Heart left ventricle (tissue), 13 donors: Measurements from ENCODE around the gene TMEM11.

ENCODE experiments used
- POLR2A ChIP-seq, 2 donors: fragments of 450-650 bp; IDR thresholded peaks; one replicate each; pipeline ENCODE4 v1.6.1; 2017; ENCODE audit warnings: antibody characterized with exemption in 2 of 2, mild to moderate bottlenecking in 2 of 2, moderate library complexity in 2 of 2
- TF ChIP-seq, protein P1 (sequence below), 12 donors: fragments of 200-600 bp; sonication (generic) in 4 of 12; IDR thresholded peaks; one replicate each; pipeline versions ENCODE4 v1.5.0 to v1.8.0; 2018 to 2022; ENCODE audit warnings: antibody characterized with exemption in 12 of 12, mild to moderate bottlenecking in 5 of 12
- donor health status: ischemic (EF 13 %, LVEDD 7.1; RV severe dilation, severe dysfunction).
- donor health status: DM: no; HTN: yes; CAD: no.
- donor health status: DM: no; HTN: no; CAD: no.
- donor health status: ischemic (EF 25% LVEDD 6.9; RV normal size, moderate dysfunction).
- donor health status: ischemic (EF 25% LVEDD 5.7; RV mildly dilated, moderate dysfunction).
- donor health status: ischemic (EF 35%, LVEDD 5.7; RV mildly dilated, moderate dysfunction).
- donor health status: nonischemic (EF 11% LVEDD 7.7; RV severe dilation, severe dysfunction).
- donor health status: DM: yes; HTN: yes; CAD: no.
- donor health status: PGD.
- donor health status: ischemic (EF 29% LVEDD 5.4; RV normal size, mild dysfunction).
- donor health status: nonischemic (EF 23%, LVEDD 6.1; RV moderate dilation, normal function).

DNA sequence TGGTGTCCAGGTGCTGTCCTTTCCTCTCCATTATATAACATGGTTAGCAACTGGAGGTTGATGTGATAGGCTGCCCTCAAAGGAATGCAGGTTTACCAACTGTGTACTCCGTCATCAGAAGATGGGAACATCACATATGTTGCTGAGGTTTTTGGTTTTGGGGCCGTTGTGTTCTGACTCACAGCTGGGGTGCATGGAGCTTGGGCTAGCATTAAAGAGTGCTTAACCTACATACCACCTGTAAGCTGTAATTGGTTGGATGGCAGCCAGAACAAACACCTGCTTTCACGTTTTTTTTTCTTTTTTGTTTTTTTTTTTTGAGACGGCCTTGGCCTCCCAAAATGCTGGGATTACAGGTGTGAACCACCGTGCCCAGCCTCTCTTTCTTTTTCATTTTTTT, 20.9 kb downstream of the TMEM11 start:
- TF ChIP-seq, protein P1, sequence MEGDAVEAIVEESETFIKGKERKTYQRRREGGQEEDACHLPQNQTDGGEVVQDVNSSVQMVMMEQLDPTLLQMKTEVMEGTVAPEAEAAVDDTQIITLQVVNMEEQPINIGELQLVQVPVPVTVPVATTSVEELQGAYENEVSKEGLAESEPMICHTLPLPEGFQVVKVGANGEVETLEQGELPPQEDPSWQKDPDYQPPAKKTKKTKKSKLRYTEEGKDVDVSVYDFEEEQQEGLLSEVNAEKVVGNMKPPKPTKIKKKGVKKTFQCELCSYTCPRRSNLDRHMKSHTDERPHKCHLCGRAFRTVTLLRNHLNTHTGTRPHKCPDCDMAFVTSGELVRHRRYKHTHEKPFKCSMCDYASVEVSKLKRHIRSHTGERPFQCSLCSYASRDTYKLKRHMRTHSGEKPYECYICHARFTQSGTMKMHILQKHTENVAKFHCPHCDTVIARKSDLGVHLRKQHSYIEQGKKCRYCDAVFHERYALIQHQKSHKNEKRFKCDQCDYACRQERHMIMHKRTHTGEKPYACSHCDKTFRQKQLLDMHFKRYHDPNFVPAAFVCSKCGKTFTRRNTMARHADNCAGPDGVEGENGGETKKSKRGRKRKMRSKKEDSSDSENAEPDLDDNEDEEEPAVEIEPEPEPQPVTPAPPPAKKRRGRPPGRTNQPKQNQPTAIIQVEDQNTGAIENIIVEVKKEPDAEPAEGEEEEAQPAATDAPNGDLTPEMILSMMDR (IDR thresholded peaks at IDR 0.05): no peak
- no peak for TF ChIP-seq POLR2A (IDR thresholded peaks at IDR 0.05)
